Epidermal melanocyte (primary cell): Measurements from ENCODE around the gene TLL2.
A peak's percentile ranks its signal among the peaks of the same experiment; 100 is the strongest.

Experiments used
- DNase-seq: peaks from one replicate; pipeline ENCODE4 v3.0.0; 2011; ENCODE audit warnings: low spot score; ENCODE audit not compliant: insufficient read length

TLL2 gene

DNA sequence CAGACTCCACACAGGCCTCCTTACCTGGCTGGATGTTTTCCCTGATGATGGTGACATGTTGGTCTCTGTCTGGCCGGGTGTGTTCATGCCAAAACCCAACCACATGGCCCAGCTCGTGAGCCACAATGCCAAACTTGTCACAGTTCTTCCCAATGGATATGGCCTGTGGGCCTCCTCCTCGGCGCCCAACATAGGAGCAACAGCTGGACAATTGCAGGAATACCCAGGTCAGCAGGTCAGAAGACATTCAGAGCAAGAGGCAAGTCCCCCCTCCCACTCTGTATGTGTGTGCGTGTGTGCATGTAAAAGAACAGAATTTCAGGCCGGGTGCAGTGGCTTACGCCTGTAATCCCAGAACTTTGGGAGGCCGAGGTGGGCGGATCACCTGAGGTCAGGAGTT, 91.2 kb downstream of the TLL2 start:
- DNase-seq, result no peak

DNA sequence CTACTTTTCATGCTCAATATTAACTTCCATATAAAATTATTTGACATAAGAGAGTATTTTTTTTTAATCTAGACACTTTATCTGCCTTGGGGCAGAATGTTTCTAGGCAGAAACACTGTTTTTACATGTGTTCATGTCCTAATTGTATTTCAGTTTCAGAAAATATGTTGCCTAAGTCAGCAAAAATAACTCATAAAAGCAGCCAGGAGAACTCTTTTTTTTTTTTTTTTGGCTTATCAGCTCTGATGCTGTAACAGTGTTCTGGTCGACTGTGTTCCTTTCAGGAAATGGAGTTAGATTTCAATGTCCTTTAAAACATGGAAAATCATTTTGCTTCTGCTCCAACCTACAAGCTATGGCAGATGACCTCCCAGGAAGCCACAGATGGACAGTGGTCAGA, 91.7 kb downstream of the TLL2 start:
- DNase-seq, result no peak

DNA sequence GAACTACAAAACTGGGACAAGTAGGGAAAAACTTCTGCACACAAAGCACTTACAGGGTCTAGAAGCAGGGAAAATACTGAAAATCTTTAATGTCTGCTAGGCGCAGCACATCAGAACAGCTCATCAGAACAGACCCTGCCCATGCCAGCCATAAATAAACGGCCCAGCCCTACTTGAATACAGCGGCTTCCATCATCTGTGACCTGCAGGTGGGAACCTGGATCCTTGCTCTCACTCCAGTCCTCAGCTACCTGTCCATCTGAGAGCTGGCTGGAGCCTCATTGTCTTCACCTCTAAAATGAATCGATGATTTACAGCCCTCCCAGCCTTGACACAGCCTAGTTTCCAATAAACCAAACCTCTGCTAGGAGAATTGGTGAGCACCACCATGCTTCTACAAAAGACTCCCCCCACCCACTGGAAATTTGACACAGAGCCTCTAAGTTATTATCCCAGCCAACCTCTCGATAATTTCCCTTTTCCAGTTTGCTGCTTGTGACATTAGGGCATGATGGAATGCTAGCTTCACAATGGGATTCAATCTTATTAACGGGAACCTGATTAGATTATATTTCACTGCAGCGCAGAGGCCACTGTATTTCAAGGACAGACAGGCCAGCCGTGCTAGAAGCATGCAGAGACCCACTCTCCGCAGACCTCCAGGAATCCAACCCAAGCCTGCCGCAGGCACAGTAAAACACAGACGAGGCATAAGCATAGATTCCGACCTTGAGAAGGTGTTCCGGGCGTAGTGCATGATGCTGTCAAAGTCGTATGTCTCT, 93.3 kb downstream of the TLL2 start:
- no peak for DNase-seq

DNA sequence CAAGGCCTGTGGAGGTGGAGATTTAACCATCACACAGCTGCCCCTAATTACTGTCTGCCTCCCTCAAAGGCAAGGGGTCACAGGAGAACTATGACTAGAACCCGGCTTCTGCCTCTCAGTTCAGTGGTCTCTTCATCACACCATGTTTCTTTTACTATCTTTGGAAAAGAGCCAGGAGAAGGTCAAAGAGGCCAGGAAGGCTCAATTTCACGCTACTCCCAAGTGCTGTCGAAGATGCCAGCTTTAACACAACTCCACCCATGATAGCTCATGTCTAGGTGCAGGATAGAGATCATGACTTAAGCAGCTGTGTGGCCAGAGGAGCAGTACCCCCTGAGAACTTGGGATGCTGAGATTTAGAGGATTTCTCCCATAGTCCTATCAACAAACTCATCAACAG, 94.4 kb downstream of the TLL2 start:
- no peak for DNase-seq

DNA sequence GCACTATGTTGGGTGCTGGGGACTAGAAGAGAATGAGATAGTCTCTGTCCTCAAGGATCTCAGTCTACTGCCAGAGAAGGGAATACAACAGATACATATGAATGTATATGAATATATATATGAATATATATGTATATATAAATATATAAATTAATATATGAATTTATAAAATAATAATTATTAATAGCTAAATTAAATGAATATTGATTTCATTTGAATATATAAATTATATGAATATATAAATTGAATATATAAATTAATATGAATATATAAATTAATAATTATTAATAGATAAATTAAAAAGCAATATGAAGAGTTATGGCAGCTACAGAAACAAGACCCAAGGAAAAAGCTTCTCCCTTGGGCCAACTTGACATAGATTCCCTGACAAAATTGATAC, 95.1 kb downstream of the TLL2 start:
- no peak for DNase-seq

DNA sequence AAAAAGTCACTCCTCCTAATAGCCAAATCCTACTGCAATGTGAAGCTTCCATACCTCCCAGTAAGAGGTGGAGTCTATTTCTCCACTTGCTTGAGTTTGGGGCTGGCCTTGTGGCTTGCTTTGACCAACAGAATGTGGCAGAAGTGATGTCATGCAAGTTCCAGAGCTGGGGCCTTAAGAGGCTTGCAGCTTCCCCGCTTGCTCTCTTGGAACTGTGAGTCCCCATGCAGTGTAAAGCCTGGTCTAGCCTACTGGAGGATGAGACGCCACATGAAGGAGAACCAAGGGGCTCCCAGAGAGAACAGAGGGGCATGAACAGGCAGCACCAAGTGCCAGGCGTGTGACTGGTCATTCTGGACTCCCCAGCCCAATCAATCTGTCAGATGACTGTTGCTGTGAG, 96.3 kb downstream of the TLL2 start:
- DNase-seq, result no peak

DNA sequence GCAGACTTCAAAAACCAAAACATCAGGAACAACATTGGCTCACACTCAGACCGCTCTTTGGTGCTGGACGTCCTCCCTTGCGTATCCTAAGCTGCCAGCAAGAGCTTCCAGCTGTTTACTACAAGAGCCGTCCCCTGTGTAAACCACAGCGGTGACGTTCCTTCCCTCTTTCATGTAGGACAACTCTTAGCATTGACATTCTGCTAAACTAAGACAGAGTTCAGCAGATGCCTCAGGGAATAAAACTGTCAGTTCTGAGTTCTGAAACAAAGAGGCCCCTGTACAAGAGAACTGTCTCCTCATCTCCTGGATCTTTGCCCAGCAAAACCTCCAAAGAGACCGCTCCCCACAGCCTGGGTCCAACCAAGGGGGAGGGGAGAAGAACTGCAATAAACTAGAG, 97.1 kb downstream of the TLL2 start:
- peak; percentile 90 for DNase-seq

DNA sequence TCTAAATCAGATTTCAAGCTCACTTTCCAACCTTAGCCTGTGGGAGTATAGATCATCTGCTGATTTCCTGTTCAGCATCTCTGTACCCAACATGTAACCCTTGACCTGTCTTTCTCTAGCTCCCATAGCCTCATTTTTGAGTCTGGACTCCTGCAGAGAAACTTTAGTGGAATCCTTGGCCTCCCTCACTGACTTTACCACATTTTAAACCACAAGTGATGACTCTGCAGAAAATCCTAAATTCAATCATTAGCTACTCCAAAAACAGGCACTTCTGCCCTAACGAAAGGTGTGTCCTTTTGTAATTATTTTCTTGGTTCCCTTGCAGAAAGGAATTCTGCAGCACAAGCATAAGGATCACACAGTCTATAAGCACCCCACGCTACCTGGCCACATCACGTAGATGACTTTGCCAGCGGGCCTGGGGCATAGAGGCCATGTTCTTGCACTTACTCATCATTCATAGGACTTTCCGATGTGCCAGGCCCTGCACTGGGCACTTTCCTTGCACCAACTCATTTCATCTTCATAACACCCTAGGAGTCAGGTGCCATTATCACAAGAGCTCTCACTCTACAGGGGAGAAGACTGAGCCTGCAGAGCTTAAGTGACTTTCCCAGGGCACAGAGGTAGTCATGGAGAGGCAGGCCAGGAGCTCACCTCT, 97.7 kb downstream of the TLL2 start:
- no peak for DNase-seq

DNA sequence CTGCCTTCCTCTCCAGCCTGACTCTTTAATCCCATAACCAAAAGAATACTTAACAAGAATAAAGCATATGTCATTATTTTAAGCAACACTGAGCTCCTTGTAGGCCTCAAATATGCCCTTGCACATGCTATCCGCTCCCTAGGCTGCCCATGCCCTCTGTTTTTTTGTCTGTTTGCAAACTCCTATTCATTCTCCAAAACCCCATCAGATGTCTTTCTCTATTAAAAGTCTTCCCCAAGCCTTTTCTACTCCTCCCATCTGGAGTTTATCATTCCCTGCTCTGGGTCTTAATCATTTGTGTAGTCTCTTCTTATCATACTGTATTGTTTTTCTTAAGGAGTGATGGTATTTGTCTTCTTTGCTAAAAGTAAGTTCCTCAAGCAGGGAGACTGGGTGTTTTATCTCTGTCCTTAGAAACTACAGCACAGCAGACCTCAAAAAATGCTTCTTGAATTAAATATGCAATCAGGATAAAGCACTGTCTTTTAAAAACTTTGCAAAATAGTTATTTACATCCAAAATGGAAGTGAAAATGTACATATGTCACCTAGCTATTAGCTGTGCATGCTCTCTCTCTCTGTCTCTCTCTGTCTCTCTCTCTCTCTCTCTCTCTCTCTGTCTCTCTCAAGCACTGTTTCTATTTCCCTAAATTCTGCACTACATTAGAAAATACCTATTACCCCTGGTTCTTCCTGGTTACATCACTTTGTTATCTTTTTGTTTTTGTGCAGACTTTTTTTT, 98.4 kb downstream of the TLL2 start:
- DNase-seq, result no peak

DNA sequence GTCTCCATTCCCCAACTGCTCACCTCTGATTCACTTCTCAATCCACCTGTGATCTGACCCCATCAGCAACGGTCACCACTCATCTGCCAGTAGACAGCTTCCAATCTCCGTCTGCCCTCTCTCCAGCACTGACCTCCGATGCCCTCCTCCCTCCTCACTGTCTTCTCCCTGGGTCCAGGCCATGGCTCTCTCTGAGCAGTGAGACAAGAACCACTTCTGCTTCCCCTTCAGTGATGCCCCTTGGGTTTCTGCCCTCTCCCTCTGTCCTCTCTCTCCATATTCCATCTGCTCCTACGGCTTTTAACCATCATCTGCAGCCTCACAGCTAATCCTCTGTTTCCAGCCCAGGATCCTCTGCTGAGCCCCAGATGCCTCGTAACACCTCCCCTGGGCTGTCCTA, 99.4 kb downstream of the TLL2 start:
- no peak for DNase-seq

DNA sequence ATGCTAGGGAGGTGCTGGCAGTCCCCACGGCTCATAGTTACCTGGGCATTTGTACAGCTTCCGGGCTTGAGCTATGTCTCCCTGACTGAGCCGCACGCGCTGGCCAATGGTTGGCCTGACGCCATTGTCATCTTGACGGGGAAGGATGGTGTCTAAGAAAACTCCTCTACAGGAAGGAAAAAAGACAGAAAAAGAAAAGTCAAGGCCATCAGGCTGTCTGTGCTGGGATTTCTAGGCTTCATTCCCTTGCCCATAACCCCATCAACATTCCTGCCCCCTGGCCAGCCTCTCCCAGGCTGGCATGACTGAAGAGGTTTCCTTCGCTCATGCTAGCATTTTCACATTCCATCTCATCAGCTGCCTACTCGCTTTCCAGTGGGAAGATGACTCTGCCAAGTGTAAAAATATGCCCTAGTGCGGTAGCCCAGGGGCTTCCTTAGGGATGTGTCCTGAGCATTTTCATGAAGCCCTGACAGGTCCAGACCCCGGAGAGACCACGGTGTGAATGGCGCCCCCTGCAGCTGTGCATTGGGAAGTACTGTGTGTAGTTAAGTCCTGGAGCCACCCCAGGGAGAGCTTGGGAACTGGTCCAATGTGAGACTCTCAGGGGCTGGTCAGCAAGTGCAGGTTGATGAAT, 100.5 kb downstream of the TLL2 start:
- no peak for DNase-seq

DNA sequence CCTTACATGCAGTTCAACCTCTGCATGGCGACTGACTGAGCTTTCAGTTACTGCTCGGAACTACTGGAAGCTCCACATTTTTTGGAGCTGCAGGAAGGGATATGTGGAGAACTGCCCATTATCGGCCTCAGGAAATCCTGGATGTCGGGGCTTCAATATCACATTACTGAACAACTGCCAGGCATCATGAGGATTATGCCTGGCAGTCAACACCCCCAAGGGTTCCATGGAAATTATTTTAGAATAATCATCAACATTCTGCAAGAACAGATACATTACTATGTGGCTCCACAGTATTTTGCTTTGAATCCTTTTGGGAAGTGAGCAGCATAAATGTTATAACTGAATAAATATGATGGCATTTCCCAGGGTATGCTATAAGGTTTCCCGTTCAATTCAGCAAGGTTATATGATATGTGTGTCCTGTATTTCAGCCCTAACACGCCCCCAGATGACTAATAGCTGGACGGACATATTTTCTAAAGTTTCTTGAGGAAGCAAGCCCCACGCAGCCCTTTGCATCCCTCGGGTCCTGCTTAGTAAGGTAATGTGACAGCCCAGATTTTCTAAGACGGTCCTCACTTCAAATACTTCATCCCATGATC, 101.9 kb downstream of the TLL2 start:
- DNase-seq, result no peak

DNA sequence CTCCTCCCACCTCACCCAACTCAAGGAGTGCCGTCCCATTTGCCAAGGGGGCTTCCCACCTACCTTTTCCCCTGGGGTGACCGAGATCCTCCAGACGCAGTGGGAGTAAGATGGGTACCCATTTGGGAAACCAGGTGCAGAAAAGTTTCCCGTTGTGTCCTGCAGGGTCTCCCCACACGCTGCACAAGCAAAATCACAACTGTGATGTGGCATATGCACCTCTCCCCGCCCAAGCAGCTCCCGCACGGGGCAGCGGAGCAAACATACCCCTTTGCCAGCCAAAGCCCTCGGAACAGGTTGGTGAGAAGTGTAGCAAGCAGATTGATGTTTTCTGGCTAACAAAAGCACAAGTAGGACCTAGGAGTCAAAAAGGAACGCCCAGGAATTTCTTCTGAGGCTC, 103.4 kb downstream of the TLL2 start:
- no peak for DNase-seq

DNA sequence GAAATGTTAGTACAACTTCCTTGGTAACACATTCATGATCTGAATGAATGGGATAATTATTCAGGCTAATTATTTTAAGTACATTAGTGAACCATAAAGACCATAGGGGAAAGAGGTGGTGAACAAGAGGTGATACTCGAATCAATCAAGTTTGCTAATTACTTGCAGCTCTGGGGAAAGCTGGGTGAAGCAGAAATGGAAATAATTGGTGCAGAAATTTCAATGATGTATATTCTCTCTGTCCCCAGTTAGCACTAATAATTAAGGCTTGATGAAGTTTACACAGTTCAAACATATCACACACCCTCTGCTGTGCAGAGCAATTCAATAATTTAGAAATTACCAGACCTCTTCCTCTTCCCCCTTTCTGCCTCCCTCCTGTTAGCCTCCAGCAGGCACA, 105.5 kb downstream of the TLL2 start:
- no peak for DNase-seq

DNA sequence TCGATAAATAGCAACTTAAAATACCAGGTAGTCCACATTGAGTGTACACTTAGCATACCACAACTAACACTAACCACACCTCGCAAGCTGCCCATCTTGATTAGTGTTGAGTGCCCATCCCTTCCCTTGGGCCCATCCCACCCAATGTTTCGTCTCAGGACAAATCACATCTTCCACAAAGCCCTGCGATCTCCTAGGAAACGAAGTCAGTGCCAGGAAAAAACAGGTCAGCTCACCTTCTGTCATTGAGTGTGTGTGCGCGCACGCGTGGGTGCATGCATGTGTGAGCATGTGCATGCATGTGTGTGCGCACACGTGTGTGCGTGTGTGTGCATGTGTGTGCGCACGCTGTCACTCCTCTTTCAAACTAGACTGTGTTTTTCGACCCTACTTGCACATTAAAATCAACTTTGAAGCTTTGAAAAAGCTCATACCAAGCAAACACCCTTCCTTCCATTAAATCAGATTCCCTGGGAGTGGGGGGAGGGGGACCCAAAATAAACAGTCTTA, 106.1 kb downstream of the TLL2 start:
- DNase-seq, result no peak

DNA sequence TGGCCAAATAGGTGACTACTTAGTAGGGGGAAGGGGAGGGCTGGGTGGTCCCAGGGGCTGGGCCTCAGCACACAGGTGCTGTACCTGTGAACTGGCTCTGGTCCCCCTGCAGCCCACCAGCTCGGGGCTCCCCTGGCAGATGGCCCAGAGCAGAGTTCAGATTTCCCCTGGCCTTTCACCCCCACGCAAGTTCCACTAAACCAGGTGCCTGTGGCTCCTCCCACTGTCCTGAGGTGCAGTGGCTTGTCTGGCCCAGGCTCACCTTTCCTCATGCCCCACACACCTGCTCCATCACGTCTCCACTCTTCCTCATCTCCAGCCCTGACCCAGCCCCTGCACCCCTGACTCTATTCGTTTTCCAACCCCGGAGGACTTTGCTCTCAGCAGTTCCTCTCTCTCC, 107.6 kb downstream of the TLL2 start:
- DNase-seq, result no peak

DNA sequence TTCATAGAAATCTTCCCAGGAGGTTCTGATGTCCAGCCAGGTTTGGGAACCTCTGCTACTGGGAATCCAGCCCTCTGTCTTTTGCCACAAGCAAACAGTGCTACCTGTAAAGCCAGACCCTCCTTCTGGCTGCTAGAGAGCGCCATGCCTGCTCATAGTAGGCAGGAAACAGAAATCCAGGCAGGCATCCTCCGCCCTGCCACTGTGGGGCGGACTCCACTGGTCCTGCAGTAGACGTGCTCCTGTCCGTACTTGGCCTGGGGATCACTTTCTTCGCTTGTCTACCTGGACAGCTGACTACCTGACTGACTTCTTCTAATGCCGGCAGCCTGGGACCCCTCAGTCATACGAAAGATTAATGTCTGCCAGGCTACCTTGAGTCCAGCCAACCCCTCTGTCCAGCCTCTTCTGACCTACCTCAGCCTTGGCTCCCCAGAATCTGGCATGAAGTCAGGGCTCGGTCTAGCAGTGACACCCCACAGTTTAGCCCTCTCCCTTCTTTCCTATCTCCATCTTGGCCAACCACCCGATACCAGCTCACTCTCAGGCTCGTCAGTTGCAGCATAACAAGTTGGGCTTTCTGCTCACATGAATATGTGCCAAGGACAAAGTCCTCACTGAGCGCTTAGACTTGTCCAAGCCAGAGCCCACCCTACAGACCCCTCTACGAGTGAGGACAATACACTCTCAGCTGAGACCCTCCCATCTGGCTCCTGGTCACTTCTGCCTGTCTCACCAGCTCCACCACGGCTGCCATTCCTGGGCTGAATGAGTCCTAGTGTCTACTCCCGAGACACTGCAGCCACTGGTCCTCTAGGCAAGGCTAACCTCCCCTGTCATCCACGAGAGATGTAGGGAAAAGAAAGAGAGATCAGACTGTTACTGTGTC, 111.1 kb downstream of the TLL2 start:
- DNase-seq, result no peak

DNA sequence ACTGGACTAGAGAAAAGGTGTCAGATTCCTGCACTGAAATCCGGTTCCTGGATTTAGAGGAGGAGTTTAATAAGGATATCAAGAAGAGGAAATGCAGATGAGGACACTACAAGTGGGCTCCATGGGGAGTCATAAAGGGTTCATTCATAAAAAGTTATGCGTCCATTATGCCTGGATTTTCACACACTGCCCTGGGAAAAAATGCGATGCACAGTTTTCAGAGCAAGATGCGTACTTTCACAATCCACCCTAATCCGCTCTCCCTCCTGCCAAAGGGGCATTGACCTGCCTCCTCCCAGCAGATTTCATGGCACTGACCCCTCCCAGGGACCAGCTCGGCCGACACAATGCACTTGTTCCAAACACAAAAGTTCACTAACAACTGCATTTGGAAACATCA, 112.7 kb downstream of the TLL2 start:
- DNase-seq, result no peak

DNA sequence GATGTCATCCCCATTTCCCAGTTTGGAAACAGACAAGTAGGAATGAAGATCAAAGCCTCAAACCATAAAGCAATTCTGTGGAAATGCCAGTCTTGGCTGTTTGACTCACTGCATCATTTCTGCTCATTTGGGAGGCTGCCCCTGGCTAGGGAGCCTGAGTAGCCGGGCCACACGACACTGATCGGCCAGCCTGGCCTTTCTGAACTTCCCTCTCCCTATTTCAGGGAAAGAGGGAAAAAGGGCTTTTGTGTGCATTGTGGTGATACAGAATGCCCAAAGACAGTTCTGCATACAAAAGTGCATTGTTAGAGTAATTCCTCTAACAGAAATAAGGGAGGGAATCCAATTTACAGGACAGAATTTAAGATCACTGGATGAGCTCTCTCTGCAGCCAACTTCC, 113.3 kb downstream of the TLL2 start:
- no peak for DNase-seq

DNA sequence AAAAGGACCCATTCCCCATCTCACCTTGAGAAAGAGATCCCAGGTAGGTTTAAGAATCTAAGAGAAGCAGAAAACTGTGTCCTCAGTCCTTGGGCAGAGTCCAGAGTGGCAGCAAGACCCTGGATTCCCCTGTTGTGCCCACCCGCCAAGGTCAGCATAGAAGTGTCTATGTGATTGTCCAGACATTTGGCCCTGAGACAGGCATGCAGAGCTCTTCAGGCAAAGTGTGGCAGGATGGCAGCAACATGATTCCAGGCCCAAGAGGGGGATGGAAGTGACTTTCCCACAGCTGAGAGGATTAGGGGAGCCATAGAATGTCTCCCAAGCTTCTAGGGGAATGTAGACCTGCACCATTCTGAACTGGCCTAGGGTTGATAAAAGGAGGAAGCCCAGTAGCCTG, 115.8 kb downstream of the TLL2 start:
- DNase-seq, result no peak
